Measurements from ENCODE around the gene AGAP2. TPM values are rescaled to one million over a fixed set of nuclear protein-coding genes. Genes with fewer than 3 reads are reported as not detected.

AGAP2 gene
- total and polyA plus RNA-seq, 9 of the 15 experiments (the other 6 are each of a cell fraction or from before 2014, with no cell fraction given) = 0.04 to 0.77 (median 0.28) TPM; not detected in 1

DNA sequence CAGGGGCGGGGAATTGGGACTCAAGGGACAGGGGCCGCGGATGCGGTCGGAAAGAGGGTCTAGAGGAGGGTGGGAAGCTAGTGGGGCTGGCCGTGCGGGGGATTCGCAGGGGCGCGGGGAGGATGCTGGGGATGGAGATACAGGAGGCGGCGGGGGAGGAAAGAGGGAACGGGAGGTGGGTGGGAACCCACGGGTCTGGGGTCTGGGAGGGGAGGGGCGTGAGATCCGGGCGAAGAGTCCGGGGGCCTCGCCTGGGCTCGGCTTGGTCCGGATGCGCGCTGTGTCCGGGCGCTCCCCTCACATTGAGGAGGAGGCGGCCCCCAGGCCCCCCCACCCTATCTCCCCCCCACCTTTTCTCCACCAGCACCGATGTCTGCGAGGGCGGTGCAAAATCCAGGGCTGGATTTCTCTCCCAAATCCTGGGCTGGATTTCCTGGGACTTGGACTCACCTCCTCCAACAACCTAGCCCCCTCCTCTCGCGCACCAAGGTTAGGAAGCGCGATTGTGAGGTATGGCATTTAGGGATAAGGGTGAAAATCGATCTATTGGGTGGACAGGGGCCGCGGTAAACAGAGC lies at the start of gene AGAP2 (continued):
- no peak for TF ChIP-seq ZBTB5 (IDR thresholded peaks at IDR 0.05)
- no peak for TF ChIP-seq IRF2 (CRISPR knock-in tag; IDR thresholded peaks at IDR 0.05)
- TF ChIP-seq PCBP1 (IDR thresholded peaks at IDR 0.05; ENCODE audit: low read depth, low read length, poor library complexity, severe bottlenecking) = peak; percentile 77
- TF ChIP-seq, protein P1, sequence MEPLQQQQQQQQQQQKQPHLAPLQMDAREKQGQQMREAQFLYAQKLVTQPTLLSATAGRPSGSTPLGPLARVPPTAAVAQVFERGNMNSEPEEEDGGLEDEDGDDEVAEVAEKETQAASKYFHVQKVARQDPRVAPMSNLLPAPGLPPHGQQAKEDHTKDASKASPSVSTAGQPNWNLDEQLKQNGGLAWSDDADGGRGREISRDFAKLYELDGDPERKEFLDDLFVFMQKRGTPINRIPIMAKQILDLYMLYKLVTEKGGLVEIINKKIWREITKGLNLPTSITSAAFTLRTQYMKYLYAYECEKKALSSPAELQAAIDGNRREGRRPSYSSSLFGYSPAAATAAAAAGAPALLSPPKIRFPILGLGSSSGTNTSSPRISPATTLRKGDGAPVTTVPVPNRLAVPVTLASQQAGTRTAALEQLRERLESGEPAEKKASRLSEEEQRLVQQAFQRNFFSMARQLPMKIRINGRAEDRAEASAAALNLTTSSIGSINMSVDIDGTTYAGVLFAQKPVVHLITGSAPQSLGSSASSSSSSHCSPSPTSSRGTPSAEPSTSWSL (CRISPR knock-in tag; IDR thresholded peaks at IDR 0.05; ENCODE audit: borderline replicate concordance) = no peak
- peak; percentile 33; the same call in 1 of the 2 replicates for TF ChIP-seq VEZF1 (CRISPR knock-in tag; IDR thresholded peaks at IDR 0.05)
- TF ChIP-seq MAZ (CRISPR knock-in tag; conservative IDR thresholded peaks at IDR 0.05 in 1 of 2, IDR thresholded peaks at IDR 0.05 in 1 of 2) = 0 out of 4 replicates have a peak, but pooled peaks of 1 of the 2 experiments have one; percentile 17
- TF ChIP-seq FUS (optimal IDR thresholded peaks at IDR 0.05; ENCODE audit: low read depth, low read length) = no peak
